HepG2 (cell line): ENCODE data around the gene BOLA2B. TPM values are rescaled to one million over a fixed set of nuclear protein-coding genes. Genes with fewer than 3 reads are reported as not detected.

Experiments
- ATAC-seq: fragments of 200-7000 bp; cut with Tn5 transposase; 3 replicates; pipeline ENCODE4 v1.9.1; 2020; ENCODE audit warnings: mild to moderate bottlenecking, moderate library complexity
- BruUV-seq: library from RNA; stranded (reverse); fragments of 400-500 nt; replicated peaks from 2 replicates; lab custom pipeline; 2021; lab: Mats Ljungman, UMichigan
- CTCF ChIA-PET: fragments of 300-600 bp; formaldehyde crosslinking; extraction: SDS; loops from one replicate; lab custom pipeline; 2021; ENCODE audit warnings: low total read pairs, inconsistent platforms, low intra/inter-chr PET ratio; lab: Yijun Ruan, JAX
- POLR2A ChIA-PET: fragments of 350-600 bp; sonication (Branson Sonifier 250); formaldehyde crosslinking; loops from one replicate; lab custom pipeline; 2020; ENCODE audit warnings: antibody characterized with exemption, inconsistent platforms; lab: Yijun Ruan, JAX
- DNase-seq: peaks from one replicate; pipeline ENCODE4 v3.0.0-alpha.2; 2015; ENCODE audit warnings: low spot score
- FAIRE-seq: peaks from 3 replicates; lab custom pipeline; 2011; peaks lifted over from hg19 to GRCh38; lab: Jason Lieb, UNC
- H2AFZ ChIP-seq: one replicate; pipeline ENCODE4 v1.6.1; 2011; ENCODE audit warnings: low read length, inconsistent platforms
- H3K27ac ChIP-seq: fragments of 300-600 bp; 3 replicates; pipeline ENCODE4 v1.8.0; 2011; ENCODE audit warnings: mixed run types, mild to moderate bottlenecking, mixed read lengths, low read length, inconsistent platforms; ENCODE audit not compliant: insufficient read depth; ENCODE audit errors: extremely low read length
- H3K27me3 ChIP-seq, 2 experiments: fragments of 200-600 bp in 1 of 2; 2 replicates in 1 of 2; 3 replicates in 1 of 2; pipeline versions ENCODE4 v1.6.0 to v1.8.0; 2011; ENCODE audit warnings: low read length in 2 of 2, mild to moderate bottlenecking in 2 of 2, moderate library complexity in 2 of 2, inconsistent platforms in 1 of 2; ENCODE audit not compliant: insufficient read depth in 2 of 2, control insufficient read depth in 1 of 2
- H3K36me3 ChIP-seq, 2 experiments: fragments of 200-600 bp in 1 of 2; replicated peaks in 1 of 2; 2 replicates in 1 of 2; 3 replicates in 1 of 2; pipeline versions ENCODE4 v1.5.1 to v1.8.0; 2011; ENCODE audit warnings: low read length in 2 of 2, inconsistent platforms in 1 of 2; ENCODE audit not compliant: insufficient read depth in 2 of 2, control insufficient read depth in 1 of 2
- H3K4me1 ChIP-seq: 2 replicates; pipeline ENCODE4 v1.5.1; 2012; ENCODE audit warnings: low read length, inconsistent platforms; ENCODE audit not compliant: insufficient read depth
- H3K4me2 ChIP-seq: 2 replicates; pipeline ENCODE4 v1.6.0; 2011; ENCODE audit warnings: low read depth, low read length, inconsistent platforms
- H3K4me3 ChIP-seq, 3 experiments: fragments of 200-600 bp in 1 of 3; sonication (generic), shearing (Covaris generic) in 1 of 3; replicated peaks in 1 of 3; 2 replicates each; pipeline ENCODE4 v1.5.1; 2011 to 2016; ENCODE audit warnings: low read length in 3 of 3, inconsistent platforms in 2 of 3, low read depth in 2 of 3, mild to moderate bottlenecking in 2 of 3, control low read depth in 1 of 3, mixed read lengths in 1 of 3; ENCODE audit not compliant: insufficient read depth in 1 of 3
- H3K79me2 ChIP-seq: one replicate; pipeline ENCODE4 v1.6.1; 2011; ENCODE audit warnings: low read length, inconsistent platforms; ENCODE audit not compliant: insufficient read depth
- H3K9ac ChIP-seq: 2 replicates; pipeline ENCODE4 v1.6.0; 2011; ENCODE audit warnings: mild to moderate bottlenecking, low read depth, low read length, inconsistent platforms; ENCODE audit not compliant: insufficient read depth
- H3K9me3 ChIP-seq: 2 replicates; pipeline ENCODE4 v1.5.1; 2012; ENCODE audit warnings: mild to moderate bottlenecking, low read length
- H4K20me1 ChIP-seq: 2 replicates; pipeline ENCODE4 v1.6.0; 2011; ENCODE audit warnings: inconsistent platforms, mild to moderate bottlenecking, low read length, moderate library complexity; ENCODE audit not compliant: insufficient read depth
- ATF7 ChIP-seq, 2 experiments: fragments of 450-650 bp in 1 of 2; sonication (generic) in 1 of 2; formaldehyde crosslinking in 1 of 2; IDR thresholded peaks; 2 replicates each; pipeline versions ENCODE4 v1.4.0 to v1.6.1; 2016 to 2020; ENCODE audit warnings: antibody characterized with exemption in 1 of 2, mild to moderate bottlenecking in 1 of 2, missing genetic modification reagents in 1 of 2
- CREB1 ChIP-seq, 2 experiments: fragments of 450-650 bp in 1 of 2; IDR thresholded peaks; 2 replicates each; pipeline ENCODE4 v1.6.1; 2016 to 2017; ENCODE audit warnings: control low read depth in 1 of 2, mild to moderate bottlenecking in 1 of 2, missing compliant biosample characterization in 1 of 2, missing genetic modification characterization in 1 of 2
- MAFK ChIP-seq, 2 experiments: IDR thresholded peaks in 1 of 2; conservative IDR thresholded peaks in 1 of 2; 2 replicates each; pipeline ENCODE4 v1.6.1; 2011; ENCODE audit warnings: improper control_type of control experiment in 2 of 2, low read length in 2 of 2
- ZNF138 ChIP-seq: sonication (generic); formaldehyde crosslinking; IDR thresholded peaks from 2 replicates; pipeline ENCODE4 v1.5.0; 2020; ENCODE audit warnings: mild to moderate bottlenecking, low read depth, missing genetic modification reagents
- ZNF225 ChIP-seq: sonication (generic); formaldehyde crosslinking; IDR thresholded peaks from 2 replicates; pipeline ENCODE4 v1.4.0; 2020; ENCODE audit warnings: mild to moderate bottlenecking, missing genetic modification reagents
- ZNF460 ChIP-seq: sonication (generic); formaldehyde crosslinking; IDR thresholded peaks from 2 replicates; pipeline ENCODE4 v1.5.1; 2020; ENCODE audit warnings: missing genetic modification reagents, mild to moderate bottlenecking, borderline replicate concordance
- WGBS: methylation state at CpG from one replicate; pipeline ENCODE4 v1.1.6; 2017; ENCODE audit warnings: low lambda C conversion rate; 5-methylcytosine and 5-hydroxymethylcytosine counted together
- in situ Hi-C: cut with HindIII; loops from 2 replicates; pipeline ENCODE4 v1.10.0; 2017; ENCODE audit warnings: low pct_unique_long_range_greater_than_20kb; ENCODE audit not compliant: extremely low pct_ligation_motif_present
- intact Hi-C: fragments of 100-400 bp; cut with micrococcal nuclease; formaldehyde crosslinking; loops from one replicate; pipeline ENCODE4 v1.10.0; 2022; ENCODE audit not compliant: unreplicated experiment
- polyA plus RNA-seq, 8 experiments: library from polyadenylated mRNA; depleted of rRNA in 3 of 8; stranded (reverse) in 7 of 8; unstranded in 1 of 8; fragments of >200 nt; fragmentation: Illumina TruSeq in 4 of 8; extraction: Trizol in 4 of 8; gene quantifications; 2 replicates each; pipeline versions ENCODE4 v1.2.1 to v1.2.3, GENCODE V29; 2011 to 2016; ENCODE audit warnings: low read depth in 4 of 8, missing spikeins in 1 of 8, mixed read lengths in 1 of 8; ENCODE audit not compliant: insufficient read depth in 1 of 8
- total RNA-seq, 5 experiments: library from RNA; depleted of rRNA; stranded (reverse); fragments of >200 nt; fragmentation: Illumina TruSeq; extraction: Trizol; gene quantifications; 2 replicates each; pipeline ENCODE4 v1.2.3, GENCODE V29; 2016; ENCODE audit warnings: low read depth in 1 of 5

Gene BOLA2B
- total and polyA plus RNA-seq, 2 of the 13 experiments (the other 11 are each of a cell fraction or from before 2014, with no cell fraction given) = 63.8 to 295 TPM

GRCh38 chr16:30147843-30148510 is 45.5 kb downstream of the BOLA2B start:
- Histone ChIP-seq H3K36me3 (no peaks in the 10 kb centered on the region), H3K79me2 (no peaks in the 10 kb centered on the region), H2AFZ (no peak overlapping the region), H3K4me1 (peaks cover 37% of the 10 kb centered on the region), H3K9me3 (peaks cover 13% of the 10 kb centered on the region), H3K9ac (no peak overlapping the region), H3K27me3 (no peaks in the 10 kb centered on the region), H3K4me3 (no peak overlapping the region), H3K4me2 (no peak overlapping the region), H3K27ac (no peak overlapping the region), H4K20me1 (no peaks in the 10 kb centered on the region)
- BruUV-seq = no TSS peak
- no peak for DNase-seq
- TF ChIP-seq ZNF460 = no peak
- TF ChIP-seq MAFK (conservative IDR thresholded peaks at IDR 0.05 in 1 of 2, IDR thresholded peaks at IDR 0.05 in 1 of 2; ENCODE audit: low read length in 2 of 2) = 0 out of 4 replicates have a peak, but pooled peaks of 1 of the 2 experiments have one; percentile 1
- no peak for FAIRE-seq
- in situ Hi-C loops = no loop called here
- intact Hi-C loops = no loop called here
- ChIA-PET POLR2A (interaction anchor here (1.0 kb wide), 1 partner anchor 8 kb away, joined by 3 read pairs; no protein-coding TSS in a partner anchor), CTCF (no interaction called here)
- 76% methylated on average over 3 of the region's 3 CpGs for WGBS
- no peak for ATAC-seq

GRCh38 chr16:30145657-30146056 is 47.8 kb downstream of the BOLA2B start:
- peak; percentile 47; the same call in 1 of the 2 replicates for TF ChIP-seq CREB1 (IDR thresholded peaks at IDR 0.05)
- no peak for TF ChIP-seq CREB1 (CRISPR knock-in tag; IDR thresholded peaks at IDR 0.05)
- peak; percentile 56 for TF ChIP-seq ATF7 (IDR thresholded peaks at IDR 0.05)
- TF ChIP-seq ATF7 (CRISPR knock-in tag; IDR thresholded peaks at IDR 0.05) = no peak
- no peak for TF ChIP-seq ZNF225 (CRISPR knock-in tag)
- TF ChIP-seq ZNF138 = no peak
- Histone ChIP-seq H2AFZ (no peak overlapping the region), H3K27ac (no peak overlapping the region), H3K27me3 (no peaks in the 10 kb centered on the region), H3K4me1 (peaks cover 46% of the 10 kb centered on the region), H3K9me3 (peaks cover 13% of the 10 kb centered on the region), H4K20me1 (no peaks in the 10 kb centered on the region), H3K9ac (no peak overlapping the region), H3K4me3 (no peak overlapping the region), H3K36me3 (no peaks in the 10 kb centered on the region), H3K79me2 (no peaks in the 10 kb centered on the region), H3K4me2 (no peak overlapping the region)
- FAIRE-seq (no peak), DNase-seq (no peak), ATAC-seq (no peak)
- in situ Hi-C loops = no loop called here
- intact Hi-C loops = no loop called here
- BruUV-seq = no TSS peak
- ChIA-PET POLR2A (no interaction called here), CTCF (no interaction called here)
- WGBS = 6% methylated on average over 1 of the region's 1 CpG
